DMS 273 (cell line): ENCODE data around the gene PCSK2.

Experiments
- DNase-seq: peaks from one replicate; lab custom pipeline; 2025; ENCODE audit not compliant: unreplicated experiment; lab: John Stamatoyannopoulos, UW

PCSK2 gene

DNA sequence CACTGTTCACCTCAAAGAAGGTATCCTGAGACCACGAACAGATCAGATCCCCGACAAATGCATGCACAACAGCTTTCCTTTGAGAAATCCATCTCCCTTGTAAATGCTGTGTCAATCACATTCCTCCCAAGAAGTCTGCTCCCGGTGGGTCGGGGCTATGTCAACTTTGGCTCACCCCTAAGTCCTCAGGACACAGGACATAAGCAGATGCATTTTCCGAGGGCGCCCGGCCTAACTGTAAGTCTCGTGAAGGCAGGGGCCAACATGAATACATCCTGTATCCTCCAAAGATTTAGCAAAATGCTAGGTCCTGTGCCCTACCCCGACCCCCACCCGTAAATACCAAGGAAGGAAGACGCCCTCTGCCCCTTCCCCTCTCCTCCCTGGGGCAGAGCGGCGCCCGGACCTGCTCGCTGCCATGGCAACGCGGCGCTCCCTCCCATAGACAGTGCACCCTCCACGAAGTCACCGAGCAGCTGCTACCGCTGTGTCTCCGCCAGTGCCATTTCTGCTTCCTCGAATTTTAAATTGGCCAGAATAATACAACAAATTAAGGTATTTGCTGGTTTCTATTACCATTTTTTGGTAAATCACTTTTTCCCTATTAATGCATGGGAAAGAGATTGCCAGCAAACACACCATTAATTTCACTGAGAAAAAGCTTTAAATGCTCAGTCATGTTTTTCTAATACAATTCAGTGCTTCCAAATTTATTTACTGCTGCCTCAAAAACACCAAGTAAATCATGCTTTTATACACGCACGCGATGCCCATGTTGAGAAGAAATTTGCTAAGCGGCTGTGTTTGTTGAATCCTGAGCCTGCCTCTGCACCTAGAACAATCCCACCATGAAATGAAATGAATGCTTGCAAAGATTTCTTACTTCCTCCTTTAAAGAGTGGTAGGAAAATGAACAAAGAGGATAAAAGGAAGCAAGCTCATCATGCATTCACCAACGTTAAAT lies 100.6 kb downstream of the PCSK2 start:
- peak; percentile 74 for DNase-seq

DNA sequence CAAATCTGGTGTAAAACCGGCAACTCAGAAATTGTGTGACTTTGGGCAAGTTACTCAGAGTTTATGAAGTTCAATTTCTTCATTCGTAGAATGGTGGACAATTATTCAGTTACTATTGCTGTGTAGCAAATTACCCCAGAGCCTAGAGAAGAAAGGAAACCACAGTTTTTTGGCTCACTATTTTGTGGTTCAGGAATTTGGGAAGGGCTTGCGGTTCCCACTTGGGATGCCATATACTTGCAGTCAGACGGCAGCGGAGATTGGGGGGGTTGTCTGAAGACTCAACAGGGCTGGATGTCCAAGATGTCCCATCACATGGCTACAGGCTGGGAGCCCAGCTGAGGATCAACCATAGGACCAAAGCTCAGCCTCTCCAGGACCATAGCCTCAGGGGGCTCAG lies 108.1 kb downstream of the PCSK2 start:
- no peak for DNase-seq

DNA sequence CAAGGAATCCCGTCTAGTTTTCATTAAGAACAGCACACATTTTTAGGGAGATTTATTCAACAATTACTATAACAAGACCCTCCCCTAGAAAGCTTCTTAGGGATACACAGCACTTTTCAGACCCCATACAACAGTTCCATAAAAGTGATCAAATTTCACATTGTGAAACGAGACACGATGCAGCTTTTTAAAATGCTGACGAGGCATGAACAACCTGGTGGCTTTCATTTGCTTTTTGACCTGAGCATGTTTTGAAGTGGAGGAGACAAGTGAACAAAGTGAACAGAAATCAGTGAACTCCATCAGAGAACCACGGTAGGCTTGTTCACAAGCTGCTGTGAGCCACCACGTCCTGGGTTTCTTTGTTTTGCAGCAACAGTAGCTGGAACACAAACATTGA lies 112.2 kb downstream of the PCSK2 start:
- no peak for DNase-seq

DNA sequence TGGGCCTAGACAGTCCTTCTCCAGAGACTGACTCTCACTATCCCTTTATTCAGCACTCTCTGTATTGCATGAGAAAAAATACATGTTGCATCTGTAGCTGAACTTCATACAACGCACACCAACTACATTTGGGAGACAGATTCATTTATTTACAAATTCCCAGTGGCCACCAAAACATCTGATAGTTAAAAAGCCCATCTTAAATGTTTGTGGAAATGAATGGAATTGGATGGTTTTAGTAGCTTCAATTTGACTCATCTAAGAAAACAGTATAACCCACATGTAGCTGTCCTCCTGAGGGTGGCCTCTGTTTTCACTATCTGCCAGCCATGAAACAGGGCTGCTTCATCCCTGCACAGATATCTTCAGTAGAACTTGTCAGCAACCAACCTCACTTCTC lies 116.3 kb downstream of the PCSK2 start:
- DNase-seq: no peak

DNA sequence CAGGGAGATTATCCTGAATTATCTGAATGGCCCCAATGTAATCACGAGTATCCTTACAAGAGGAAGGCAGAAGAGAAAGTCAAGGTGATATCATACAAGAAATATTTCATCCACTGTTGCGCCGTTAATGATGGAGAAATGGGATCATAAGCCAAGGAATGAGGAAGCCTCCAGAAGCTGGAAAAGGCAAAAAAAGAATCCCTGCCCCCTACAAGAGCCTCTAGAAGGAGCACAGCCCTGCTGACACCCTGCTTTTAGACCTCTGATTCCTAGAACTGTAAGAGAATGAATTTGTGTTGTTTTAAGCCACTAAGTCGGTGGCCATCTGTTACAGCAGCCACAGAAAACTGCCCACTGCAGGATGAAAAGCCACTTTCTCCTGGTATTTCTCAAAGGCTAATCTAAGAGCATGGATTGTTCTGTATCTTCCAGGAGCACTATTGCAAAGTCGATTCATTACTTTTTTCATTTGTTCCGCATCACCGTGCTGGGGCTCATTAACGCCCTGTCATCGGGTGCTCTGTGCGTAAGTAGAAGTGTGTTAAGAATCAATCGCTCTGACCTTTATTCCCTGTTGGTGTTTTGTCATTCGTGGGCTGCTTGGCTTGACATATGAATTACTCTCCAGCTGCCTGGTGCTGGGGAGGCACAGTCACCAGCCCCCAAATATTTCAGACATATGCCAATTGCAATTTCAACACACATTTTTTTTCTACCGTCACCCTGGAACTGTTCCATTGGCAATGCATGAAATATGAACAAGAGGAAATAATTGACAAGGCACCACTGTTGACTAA lies 117.0 kb downstream of the PCSK2 start:
- no peak for DNase-seq

DNA sequence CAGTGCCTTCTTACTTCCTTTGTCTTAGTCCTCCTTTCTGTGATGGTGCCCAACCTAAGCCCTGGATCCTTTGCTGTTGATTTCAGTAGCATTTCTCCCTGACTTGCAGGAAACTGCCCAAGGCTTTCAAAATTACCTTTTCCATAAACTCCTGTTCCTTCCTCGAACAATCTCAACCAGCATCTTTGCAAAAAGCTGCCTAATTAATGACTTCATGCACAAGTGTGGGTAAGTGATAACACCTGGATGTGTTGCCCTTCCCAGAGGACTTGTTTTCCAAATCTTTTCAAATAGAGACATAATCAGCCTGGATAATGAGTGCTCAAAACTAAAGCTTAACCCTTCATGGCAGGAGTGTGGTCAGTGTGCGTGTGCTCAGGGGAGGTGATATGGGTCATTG lies 118.0 kb downstream of the PCSK2 start:
- DNase-seq: peak; percentile 5

DNA sequence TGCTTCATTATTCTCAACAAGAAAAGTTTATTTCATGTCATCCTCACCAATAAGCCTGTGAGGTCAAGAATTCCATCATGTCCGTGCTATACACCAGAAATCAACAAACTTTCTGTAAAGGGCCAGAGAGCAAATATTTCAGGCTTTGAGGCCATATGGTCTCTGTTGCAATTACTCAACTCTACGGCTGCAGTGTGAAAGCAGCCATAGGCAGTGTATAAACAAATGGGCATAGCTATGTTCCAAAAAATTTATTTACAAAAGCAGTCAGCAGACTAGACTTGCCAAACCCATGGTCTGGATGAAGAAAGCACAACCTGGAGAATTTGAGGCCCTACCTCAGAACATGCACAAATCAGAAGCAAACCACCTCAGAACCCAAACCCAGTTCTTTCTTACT lies 118.5 kb downstream of the PCSK2 start:
- DNase-seq: peak; percentile 9

DNA sequence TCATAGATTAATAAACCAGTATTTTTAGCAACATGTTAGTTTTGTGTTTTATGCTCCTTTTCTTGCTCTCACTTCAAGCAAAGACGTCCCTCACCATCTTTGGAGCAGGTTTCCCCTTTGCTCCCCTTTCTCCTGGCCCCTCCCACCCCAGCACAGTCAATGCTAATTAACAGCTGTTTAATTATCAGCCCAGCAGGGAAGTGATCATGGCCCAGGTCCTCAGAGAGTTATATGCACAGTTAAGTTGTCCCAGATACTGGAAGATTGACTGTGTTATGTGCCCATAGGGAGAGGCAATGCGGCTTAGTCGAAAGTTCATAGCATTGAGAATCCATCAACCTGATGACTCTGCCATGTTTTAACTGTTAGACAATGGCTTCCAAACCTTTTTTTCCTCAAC lies 123.5 kb downstream of the PCSK2 start:
- no peak for DNase-seq

DNA sequence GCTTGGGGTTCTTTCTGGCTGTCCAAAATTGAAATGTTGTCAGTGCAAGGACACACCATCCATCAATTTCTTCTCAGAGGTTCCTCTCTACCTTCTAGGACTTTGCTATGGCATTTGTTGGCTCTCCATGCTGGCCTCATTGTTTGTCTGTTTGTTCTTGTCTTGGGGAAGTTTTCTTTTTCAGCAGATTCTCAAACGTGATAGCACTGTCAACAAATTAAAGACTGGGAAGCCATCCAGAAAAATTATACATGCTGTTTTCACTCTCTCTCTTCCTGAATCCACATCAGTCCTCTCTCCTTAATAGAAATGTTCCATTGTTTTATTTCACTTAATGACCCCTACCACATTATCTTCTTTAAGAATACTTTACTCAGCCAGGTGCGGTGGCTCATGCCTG lies 130.4 kb downstream of the PCSK2 start:
- no peak for DNase-seq

DNA sequence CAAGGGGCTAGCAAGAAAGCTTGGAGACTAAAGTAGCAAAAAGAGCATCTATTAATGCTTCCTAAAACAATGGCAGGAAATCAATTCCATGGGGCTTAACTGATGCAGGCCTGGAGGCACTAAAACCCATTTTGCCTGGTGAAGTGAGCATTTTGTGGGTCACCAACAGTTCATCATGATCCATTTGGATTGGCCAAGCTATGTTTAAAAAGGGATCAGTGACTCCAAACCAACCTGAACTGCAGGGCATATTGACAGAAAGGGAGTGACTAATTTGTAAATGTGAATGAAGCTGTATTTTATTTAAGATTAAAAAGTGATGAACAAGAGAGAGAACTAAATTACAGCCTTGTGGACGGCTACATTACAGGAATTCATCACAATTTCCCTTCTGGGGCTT lies 132.0 kb downstream of the PCSK2 start:
- no peak for DNase-seq

DNA sequence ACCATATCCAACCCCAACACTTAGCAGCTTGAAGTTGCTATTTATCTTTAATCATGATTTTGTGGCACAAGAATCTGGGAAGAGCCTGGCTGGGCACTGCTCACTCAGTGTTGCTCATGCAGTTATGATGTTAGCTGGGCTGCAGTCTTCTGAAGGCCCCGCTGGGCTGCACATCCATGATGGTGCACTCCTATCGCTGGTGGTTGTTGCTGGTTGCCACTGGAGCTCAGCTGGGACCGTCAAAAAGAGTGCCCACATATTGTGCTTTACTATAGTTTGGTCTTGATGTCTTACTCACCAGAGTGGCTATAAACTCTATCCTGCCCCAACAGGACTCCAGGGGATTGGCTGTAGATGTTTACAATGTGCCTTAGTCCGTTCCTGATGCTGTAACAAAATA lies 137.8 kb downstream of the PCSK2 start:
- DNase-seq: no peak

DNA sequence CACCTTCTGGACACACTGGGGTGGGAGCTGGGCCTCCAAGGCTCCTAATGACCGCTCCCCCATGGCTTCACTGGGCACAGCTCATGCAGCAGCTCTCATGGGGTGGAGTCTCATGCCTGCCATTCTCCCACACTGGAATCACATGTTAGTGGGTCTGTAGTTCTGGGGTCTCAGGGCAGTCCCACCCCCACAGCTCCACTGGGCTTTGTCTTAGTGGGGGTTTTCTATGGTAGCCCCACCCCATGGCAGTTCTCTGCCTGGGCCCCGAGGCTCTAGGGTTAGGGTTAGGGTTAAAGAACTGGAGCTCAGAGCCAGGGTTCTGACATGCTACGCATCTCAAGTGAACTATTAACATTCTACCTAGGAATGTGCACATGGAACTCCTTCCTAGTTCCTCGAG lies 139.0 kb downstream of the PCSK2 start:
- no peak for DNase-seq

DNA sequence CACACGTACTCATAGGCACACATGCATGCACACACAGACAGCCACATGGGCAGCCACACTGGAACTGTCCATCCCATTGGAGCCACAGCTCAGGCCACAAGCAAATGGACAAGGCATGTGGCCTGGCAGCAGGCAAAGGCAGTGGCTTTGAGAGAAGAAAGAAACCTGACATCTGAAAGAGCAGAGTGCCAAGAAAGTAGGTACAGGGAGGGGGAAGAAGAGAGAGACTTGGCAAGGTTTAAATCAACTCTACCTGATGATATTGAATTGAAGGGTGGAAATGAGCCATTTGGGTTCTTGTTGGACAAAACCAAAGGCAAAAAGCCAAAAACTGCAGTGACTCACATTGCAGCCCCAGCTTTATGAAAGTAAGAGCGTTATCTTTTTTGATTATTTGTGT lies 142.7 kb downstream of the PCSK2 start:
- no peak for DNase-seq

DNA sequence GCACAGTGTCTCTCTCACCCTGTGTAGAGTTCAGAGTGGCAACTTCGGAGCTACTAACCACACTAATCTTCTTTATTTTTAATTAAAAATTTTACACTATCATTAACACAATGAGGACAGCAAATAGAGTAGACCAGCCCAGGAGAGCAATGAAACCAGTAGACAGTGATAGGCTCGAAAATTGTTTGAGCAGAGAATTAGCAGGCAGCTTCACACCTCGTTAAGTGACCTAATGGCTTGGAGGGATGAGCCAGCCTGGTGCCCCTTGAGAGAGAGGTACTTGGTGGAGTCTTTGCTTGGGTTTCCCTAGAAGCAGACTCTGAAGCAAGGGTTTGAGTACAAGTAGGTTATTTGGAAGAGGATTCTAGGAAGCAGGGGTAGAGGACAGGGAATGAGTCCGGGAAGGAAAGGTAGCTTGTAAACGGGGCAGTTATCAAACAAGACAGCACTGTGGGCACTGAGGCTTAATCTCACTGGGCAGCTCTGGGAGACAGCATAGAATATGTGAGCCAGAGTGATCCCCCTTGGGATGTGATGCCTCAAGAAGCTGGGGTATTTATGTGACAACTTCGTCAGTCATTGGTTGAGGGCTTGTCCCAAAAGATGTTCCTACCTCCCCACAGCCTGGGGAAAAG lies 146.1 kb downstream of the PCSK2 start:
- DNase-seq: no peak

DNA sequence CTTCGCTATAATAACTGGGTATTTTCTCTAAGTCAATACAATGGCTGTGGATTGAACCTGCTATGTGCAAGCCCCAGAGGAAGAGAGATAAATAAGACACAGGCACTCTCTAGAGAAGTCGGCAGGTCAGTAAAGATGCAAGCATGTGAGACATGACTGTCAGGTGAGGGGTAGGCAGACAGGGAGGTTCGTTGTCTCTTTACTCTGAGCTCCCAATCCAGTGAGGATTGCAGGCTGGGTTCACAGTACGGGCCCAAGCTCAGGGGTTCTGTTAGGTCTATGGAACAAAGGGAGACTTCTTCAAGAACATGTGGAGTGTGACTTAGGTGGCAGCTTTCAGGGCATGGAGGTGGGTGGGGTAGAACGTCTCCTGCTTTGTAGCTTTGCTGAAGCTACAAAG lies 147.2 kb downstream of the PCSK2 start:
- DNase-seq: no peak

DNA sequence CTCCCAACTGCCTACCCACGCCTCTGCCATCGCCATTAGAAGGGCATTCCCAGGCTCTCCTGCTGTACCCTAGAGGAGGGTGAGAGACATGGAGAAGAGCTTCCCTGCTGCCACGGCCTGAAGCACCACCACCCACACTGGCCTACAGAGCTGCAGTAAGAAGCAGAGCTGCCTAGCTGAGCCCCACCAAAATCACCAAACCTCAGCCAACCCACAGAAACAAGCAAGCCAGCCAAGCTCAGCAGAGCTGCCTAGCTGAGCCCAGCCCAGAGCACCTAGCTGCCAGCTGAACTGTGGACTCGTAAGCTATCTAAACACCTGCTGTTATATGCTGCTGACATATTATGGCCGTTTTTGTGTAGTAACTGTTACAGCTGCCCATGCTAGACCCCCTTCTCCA lies 149.2 kb downstream of the PCSK2 start:
- no peak for DNase-seq

DNA sequence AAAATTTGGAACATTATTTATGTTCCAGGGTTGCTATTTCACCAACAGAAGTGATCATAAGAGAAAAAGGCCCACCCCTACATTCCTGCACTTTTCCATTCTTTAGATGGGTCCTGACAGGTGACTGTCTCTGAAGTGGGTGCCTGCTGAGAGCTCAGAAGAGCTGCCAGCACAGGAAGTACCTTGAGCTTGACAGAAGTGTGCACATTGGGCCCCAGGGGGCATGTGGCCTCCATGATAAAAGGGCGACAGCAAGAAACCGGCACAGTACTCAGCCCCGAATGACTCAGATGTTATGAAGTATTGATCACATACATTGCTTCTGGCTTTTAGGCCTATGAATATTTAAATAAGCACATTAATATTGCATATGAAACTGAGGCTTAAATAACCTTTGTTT lies 150.4 kb downstream of the PCSK2 start:
- DNase-seq: no peak

DNA sequence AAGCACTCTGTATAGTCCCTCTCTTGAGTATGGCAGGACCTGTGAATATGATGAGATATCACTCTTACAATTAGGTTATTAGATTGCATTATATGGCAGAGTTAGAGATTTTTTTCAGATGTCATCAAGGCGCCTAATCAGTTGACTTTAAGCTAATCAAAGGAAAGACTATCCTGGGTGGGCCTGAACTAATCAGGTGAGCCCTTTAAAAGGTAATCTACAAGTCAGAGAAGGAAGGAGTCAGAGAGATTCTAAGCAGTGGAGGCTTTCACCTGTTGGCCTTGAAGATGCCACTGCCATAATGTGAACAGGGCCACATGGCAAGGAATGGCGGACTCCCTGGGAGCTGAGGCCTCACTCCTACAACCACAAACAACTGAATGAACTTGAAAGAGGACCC lies 152.8 kb downstream of the PCSK2 start:
- no peak for DNase-seq

DNA sequence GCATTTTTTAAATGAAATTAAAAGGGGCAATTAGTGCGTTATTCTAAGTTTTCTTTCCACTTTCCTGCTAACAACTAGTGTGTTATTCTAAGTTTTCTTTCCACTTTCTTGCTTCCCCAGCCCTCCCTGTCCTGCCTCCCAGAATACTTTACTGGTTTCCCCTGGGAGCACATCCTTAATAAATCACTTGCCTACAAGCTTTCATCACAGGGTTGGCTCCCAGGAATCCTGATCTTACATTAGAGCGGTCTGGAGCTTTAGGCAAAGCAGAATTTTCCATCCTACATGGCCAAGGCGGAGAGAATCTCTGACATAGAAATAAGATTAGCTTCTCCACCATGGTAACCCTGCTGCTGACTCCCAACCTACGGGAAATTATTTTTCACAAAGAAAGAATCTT lies 154.0 kb downstream of the PCSK2 start:
- DNase-seq: peak; percentile 16

DNA sequence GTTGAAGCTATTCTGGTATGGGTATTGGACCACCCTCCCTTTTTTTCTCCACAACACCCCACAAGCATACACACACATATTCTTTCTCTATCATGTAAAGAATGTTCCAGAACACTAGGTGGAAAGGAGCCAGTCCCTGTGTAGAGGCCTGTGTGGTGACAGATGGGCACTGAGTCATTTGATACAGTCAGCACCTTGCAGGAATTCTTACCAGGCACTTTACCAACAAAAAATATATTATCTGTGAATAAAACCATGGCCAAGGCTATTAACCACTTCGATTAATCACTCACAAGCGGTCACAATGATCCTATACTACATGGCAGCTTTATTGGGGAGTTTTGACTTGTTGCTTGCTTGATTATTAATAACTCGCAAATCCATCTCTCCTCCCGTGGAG lies 154.9 kb downstream of the PCSK2 start:
- peak; percentile 77 for DNase-seq

DNA sequence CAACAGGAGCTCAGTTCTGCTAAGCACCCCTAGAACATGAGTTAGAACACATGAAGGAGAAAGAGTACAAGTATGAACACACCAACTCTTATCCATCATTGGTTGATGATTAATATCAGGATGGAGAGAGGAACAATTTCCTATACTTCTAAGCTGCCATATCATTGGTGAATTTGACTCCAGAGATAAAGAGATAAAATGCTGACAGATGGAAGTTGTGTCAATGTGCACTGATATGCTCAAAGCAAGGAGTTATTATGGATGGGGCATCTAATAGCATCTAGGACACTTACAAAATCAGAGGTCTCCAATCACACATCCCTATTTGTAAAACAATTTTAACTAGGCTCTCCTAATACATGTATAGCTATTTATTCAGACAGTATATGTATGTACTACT lies 159.0 kb downstream of the PCSK2 start:
- no peak for DNase-seq

DNA sequence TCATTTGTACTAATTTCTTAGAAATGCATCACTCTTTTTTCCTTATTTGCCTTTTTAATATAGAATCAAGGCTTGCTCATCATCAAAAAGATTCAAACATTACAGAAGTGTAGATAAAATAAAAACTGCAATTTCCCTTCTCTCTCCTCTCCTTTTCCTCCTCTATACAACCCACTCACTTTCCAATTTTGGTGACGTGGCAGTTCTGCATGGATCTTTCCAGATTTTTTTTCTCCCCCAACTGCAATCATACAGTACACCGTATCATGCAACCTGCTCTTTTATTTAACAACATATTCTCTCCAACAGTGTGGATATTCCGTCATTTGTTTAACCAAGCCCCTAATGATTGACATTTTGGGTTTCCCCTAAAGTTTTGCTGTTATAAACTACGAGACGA lies 163.8 kb downstream of the PCSK2 start:
- DNase-seq: no peak
